GM19452 (cell line): ENCODE data around the gene ATP6V1G1.
"Not testable (repeated sequence)": the region's sequence is repeated elsewhere in the genome, so short reads cannot be mapped to it uniquely, and the experiment has no call there.

ENCODE experiments used
- ATAC-seq: cut with Tn5 transposase; IDR thresholded peaks from one replicate; pipeline ENCODE4 v1.9.1; 2021; ENCODE audit not compliant: unreplicated experiment

The ATP6V1G1 gene

GRCh38 chr9:114578134-114578533 lies 9.4 kb upstream of the ATP6V1G1 start:
- ATAC-seq, result not testable (repeated sequence)

DNA sequence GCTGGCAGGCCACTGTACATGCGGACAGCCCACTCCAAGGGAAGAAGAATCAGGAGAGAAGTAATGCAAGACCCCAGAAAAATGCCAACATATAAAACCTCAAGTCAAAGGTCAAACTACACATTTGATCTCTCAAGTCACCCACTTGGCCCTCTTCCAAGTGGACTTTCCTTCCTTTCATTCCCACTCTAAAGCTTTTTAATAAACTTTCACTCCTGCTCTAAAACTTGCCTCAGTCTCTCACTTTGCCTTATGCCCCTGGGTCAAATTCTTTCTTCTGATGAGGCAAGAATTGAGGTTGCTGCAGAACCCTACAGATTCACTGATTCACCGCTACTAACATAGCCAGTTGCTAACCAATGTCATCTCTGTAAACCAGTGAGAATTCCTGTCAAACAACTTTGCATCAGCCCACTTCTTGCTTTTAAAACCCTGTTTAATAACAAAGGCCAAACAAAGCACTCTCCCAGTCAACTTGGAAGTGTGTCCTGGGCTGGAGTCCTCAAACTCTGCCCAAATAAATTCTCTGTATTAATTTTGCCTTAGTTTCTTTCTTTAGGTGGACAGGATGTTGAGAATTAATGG lies 6.9 kb upstream of the ATP6V1G1 start:
- ATAC-seq, result no peak

GRCh38 chr9:114583371-114584155 lies 4.0 kb upstream of the ATP6V1G1 start:
- ATAC-seq, result no peak

- no peak for ATAC-seq
Measured at GRCh38 chr9:114588210-114588609, 641 bp downstream of the ATP6V1G1 start.

- ATAC-seq, result no peak
Measured at GRCh38 chr9:114588651-114589526, 1.3 kb downstream of the ATP6V1G1 start.

DNA sequence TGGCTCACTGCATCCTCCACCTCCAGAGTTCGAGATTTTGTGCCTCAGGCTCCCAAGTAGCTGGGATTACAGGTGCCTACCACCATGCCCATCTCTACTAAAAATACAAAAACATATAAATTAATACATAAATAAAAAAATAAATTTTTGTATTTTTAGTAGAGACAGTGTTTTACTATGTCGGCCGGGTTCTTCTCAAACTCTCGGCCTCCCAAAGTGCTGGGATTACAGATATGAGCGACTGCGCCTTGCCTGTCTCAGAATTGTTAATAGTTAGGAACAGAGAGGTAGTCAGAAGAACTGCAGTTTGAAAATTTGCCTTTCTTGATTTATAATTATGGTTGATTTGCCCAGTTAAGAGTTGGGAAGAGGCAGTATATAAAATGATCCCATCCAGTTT lies 2.8 kb downstream of the ATP6V1G1 start:
- no peak for ATAC-seq

- ATAC-seq, result no peak
Measured at GRCh38 chr9:114591291-114591787, 3.8 kb downstream of the ATP6V1G1 start.

- no peak for ATAC-seq
Measured at GRCh38 chr9:114591849-114592248, 4.3 kb downstream of the ATP6V1G1 start.

GRCh38 chr9:114592356-114592755 lies 4.8 kb downstream of the ATP6V1G1 start:
- no peak for ATAC-seq

DNA sequence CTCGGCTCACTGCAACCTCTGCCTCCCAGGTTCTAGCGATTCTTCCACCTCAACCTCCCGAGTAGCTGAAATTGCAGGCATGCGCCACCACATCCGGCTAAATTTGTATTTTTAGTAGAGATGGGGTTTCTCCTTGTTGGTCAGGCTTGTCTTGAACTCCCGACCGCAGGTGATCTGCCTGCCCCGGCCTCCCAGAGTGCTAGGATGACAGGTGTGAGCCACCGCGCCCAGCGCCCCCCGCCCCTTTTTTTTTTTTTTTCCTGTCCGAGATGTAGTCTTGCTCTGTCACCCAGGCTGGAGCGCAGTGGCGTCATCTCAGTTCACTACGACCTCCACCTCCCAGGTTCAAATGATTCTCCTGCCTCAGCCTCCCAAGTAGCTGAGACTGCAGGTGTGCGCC lies 6.6 kb downstream of the ATP6V1G1 start:
- no peak for ATAC-seq

DNA sequence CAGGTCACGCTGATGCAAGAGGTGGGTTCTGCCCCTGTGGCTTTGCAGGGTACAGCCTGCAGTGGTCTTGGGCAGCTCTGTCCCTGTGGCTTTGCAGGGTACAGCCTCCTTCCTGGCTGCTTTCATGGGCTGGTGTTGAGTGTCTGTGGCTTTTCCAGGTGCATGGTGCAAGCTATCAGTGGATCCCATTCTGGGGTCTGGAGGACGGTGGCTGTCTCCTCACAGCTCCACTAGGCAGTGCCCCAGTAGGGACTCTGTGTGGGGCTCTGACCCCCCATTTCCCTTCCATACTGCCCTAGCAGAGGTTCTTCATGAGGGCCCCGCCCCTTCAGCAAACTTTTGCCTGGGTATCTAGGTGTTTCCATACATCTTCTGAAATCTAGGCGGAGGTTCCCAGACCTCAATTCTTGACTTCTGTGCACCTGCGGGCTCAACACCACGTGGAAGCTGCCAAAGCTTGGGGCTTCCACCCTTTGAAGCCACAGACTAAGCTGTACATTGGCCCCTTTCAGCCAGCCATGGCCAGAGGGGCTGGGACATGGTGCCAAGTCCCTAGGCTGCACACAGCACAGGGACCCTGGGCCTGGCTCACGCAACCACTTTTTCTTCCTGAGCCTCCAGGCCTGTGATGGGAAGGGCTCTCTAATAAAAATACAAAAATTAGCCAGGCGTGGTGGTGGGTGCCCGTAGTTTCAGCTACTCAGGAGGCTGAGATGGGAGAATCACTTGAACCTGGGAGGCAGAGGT lies 13.1 kb downstream of the ATP6V1G1 start:
- ATAC-seq, result not testable (repeated sequence)

DNA sequence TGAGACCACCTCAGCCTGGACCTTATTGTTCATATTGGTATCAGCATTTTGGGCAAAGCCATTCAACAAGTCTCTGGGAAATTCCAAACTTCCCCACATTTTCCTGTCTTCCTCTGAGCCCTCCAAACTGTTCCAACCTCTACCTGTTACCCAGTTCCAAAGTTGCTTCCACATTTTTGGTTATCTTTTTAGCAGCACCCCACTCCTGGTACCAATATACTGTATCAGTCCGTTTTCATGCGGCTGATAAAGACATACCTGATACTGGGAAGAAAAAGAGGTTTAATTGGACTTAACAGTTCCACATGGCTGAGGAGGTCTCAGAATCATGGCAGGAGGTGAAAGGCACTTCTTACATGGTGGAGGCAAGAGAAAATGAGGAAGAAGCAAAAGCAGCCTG lies 14.2 kb downstream of the ATP6V1G1 start:
- ATAC-seq, result not testable (repeated sequence)

DNA sequence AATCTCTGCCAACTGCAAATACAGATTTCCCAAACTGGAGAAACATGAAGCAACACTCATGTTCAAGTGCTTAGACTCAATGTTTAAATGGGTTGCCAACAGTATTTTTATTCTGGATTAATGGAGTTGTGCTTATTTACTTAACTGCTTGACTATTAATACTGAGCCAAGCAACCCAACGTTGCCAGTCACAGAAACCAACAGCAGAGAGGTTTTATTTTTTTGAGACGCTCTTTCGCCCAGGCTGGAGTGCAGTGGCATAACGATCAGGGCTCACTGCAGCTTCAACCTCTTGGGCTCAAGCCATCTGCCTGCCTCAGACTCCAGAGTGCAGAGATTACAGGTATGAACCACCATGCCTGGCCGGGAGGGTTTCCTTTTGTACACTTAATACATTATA lies 15.1 kb downstream of the ATP6V1G1 start:
- no peak for ATAC-seq

DNA sequence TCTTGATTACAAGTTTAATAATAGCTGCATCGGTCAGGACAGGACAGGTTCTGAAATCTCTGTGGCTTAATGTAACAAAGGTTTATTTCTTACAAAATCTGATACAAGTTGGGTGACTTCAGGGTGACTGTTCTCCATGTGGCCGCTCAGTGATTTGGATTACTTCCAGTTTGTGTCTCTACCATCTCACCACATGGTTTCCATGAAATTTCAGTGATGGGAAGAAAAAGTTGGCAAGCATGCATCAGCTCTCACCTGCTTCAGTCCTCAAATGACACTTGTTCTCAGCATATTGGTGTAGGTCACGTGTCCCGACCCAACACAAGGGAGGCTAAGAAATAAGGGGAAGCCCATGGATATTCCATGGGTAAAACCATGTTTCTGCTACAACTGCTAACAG lies 15.7 kb downstream of the ATP6V1G1 start:
- ATAC-seq, result no peak

DNA sequence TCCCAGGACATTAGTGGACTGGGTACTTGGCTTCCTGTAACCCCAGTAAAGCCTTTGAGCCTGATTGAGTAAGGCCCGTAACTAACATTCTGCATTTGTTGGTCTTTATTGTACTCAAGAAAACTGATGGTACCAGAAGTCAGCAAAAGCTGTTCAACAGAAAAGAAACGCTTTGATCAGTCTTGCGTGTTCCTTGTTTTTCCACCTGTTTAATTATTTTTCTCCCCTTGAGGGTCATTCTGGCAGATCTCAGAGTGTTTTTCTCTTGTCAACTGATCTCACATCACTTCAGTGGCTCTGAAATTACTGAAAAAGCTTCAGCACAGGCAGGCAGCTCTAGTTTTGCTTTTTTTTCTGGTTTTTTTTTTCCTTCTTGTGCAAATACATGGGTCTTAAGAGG lies 17.4 kb downstream of the ATP6V1G1 start:
- no peak for ATAC-seq

DNA sequence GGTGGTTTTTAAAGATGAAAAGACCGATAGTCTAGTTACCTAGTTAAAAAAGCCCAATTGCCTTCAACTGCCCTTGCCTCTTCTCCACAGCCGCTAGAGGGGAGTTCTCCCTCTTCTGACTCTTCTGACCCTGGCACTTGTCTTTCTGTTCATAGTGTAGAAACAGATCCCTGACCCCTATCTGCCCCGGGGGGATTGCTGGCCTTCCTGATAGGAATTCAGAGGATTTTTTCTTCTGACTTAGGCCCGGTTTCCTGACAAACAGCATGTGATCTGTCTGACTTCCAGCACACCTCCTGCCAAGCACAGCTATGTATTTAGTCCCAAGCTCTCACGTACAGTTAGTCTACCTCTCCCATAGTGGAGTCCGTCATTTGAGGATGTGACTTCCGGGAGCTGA lies 18.5 kb downstream of the ATP6V1G1 start:
- no peak for ATAC-seq

DNA sequence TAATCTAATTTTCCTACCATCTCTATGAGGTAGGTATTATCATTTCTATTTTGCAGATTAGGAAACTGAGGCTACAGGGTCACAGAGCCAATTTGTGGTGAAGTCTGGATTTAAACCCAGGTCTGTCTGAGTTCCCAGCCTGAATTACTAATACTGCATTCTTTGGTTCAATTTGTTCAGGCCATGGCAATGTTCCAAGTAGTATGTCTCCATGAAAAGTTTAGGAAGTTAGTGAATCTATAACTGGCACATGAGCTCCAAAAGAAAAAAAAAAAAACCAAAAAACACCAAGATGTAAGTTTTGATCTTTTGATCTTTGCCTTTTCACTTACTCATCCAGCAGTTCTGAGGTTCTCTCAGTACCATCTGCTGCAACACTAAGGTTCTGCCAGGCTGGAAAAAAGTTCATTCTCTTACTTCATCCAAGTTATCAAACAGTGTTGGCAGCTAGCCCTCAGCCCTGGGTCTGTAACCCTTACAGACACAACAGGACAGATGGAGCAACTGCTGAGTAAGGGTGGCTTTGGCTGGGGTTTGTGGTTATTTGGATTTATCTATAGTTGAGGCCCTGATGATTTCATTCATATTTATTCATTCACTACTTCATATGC lies 19.1 kb downstream of the ATP6V1G1 start:
- ATAC-seq, result no peak

DNA sequence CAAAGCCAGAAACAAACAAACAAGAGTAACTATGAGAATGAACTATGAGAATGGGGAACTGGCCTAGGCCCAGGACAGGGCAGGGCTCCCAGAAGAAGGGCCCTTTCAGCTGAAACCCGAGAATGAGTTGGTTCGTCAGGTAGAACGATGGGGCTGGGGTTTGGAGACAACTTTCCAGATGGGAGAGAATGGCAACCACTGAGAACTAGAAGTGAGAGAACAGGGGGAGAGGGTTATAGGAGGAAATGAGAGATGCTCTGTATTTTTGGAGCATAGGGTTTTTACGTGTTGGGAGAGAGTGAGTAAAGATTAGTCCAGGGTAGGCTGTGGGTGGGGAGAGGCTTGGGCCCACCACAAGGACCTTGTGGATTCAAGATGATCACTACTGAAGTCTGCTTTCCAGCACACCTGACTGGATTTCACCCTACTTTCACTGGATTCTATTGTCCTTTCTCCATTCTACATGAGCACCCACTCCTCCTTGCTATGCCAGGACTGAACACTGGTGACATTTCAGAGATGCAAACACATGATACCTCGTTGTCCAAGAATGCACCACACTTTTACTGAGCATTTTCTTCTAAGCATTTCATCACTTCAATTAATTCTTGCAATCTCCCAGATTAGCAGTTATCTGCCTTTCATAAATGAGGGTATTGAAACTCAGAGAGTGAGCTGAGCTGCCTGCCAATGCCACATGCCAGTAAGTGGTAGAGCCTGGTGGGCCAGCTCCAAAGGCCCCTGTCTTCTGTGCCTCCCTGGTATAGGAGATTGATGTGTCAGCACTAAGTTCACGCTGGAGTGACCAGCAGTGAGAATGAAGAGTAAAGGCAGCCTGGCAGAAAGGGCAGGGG lies 20.3 kb downstream of the ATP6V1G1 start:
- ATAC-seq, result no peak

- no peak for ATAC-seq
Measured at GRCh38 chr9:114608525-114608796, 20.9 kb downstream of the ATP6V1G1 start.
